SK-N-SH (cell line): ENCODE results near the gene CPT1B. TPM values are rescaled to one million over a fixed set of nuclear protein-coding genes. Genes with fewer than 3 reads are reported as not detected.

ENCODE experiments used
- CTCF ChIA-PET: fragments of 300-600, 350-600 bp; formaldehyde crosslinking; extraction: SDS; loops from one replicate; lab custom pipeline; 2021; lab: Yijun Ruan, JAX
- POLR2A ChIA-PET: fragments of 350-600 bp; sonication (Branson Sonifier 250); formaldehyde crosslinking; extraction: SDS; loops from one replicate; lab custom pipeline; 2020; ENCODE audit warnings: antibody characterized with exemption, inconsistent platforms; lab: Yijun Ruan, JAX
- DNase-seq: peaks from one replicate; pipeline ENCODE4 v3.0.0; 2012
- H2AFZ ChIP-seq: fragments of 200-600 bp; sonication (generic); 2 replicates; pipeline ENCODE4 v1.8.1; 2016; ENCODE audit warnings: antibody characterized with exemption, mild to moderate bottlenecking, low read depth
- H3F3A ChIP-seq: fragments of 200-600 bp; sonication (generic); replicated peaks from 2 replicates; pipeline ENCODE3; 2016; ENCODE audit warnings: antibody characterized with exemption, mild to moderate bottlenecking; ENCODE audit not compliant: insufficient read depth
- H3K27ac ChIP-seq, 2 experiments: fragments of 200-500 bp in 1 of 2; fragments of 200-600 bp in 1 of 2; sonication (Bioruptor generic) in 1 of 2; sonication (generic), shearing (Covaris generic) in 1 of 2; 2 replicates each; pipeline versions ENCODE4 v1.5.1 to v1.6.1; 2014 to 2016; ENCODE audit warnings: low read depth in 2 of 2, inconsistent platforms in 1 of 2, low read length in 1 of 2, mild to moderate bottlenecking in 1 of 2, mixed read lengths in 1 of 2
- H3K27me3 ChIP-seq: fragments of 200-600 bp; sonication (generic), shearing (Covaris generic); 2 replicates; pipeline ENCODE4 v1.6.1; 2016; ENCODE audit warnings: mixed run types; ENCODE audit not compliant: insufficient read depth
- H3K36me3 ChIP-seq, 2 experiments: fragments of 200-500 bp in 1 of 2; fragments of 200-600 bp in 1 of 2; sonication (Bioruptor generic) in 1 of 2; sonication (generic) in 1 of 2; replicated peaks in 1 of 2; 2 replicates each; pipeline versions ENCODE3 to v1.5.1; 2014 to 2016; ENCODE audit warnings: low read length in 1 of 2, mild to moderate bottlenecking in 1 of 2; ENCODE audit not compliant: insufficient read depth in 2 of 2, control insufficient read depth in 1 of 2
- H3K4me1 ChIP-seq, 2 experiments: fragments of 200-500 bp in 1 of 2; fragments of 200-600 bp in 1 of 2; sonication (Bioruptor generic) in 1 of 2; sonication (generic), shearing (Covaris generic) in 1 of 2; 2 replicates each; pipeline versions ENCODE4 v1.5.1 to v1.6.1; 2014 to 2016; ENCODE audit warnings: low read depth in 1 of 2, low read length in 1 of 2, mixed run types in 1 of 2; ENCODE audit not compliant: insufficient read depth in 2 of 2, control insufficient read depth in 1 of 2
- H3K4me2 ChIP-seq: fragments of 200-600 bp; sonication (generic), shearing (Covaris generic); 2 replicates; pipeline ENCODE4 v1.6.1; 2017; ENCODE audit warnings: mixed run types
- H3K4me3 ChIP-seq, 2 experiments: fragments of 200-500 bp in 1 of 2; fragments of 200-600 bp in 1 of 2; sonication (Bioruptor generic) in 1 of 2; sonication (generic), shearing (Covaris generic) in 1 of 2; 2 replicates each; pipeline versions ENCODE4 v1.5.1 to v1.8.1; 2014 to 2016; ENCODE audit warnings: low read depth in 2 of 2, inconsistent platforms in 1 of 2, low read length in 1 of 2, mild to moderate bottlenecking in 1 of 2, mixed read lengths in 1 of 2, moderate library complexity in 1 of 2
- H3K79me2 ChIP-seq: fragments of 200-600 bp; sonication (generic); 2 replicates; pipeline ENCODE4 v1.8.1; 2017; ENCODE audit warnings: mild to moderate bottlenecking; ENCODE audit not compliant: insufficient read depth
- H3K9ac ChIP-seq: fragments of 200-600 bp; sonication (generic); 2 replicates; pipeline ENCODE4 v1.6.1; 2017; ENCODE audit warnings: mixed run types
- H3K9me2 ChIP-seq: fragments of 200-600 bp; sonication (generic); 2 replicates; pipeline ENCODE4 v1.6.1; 2017; ENCODE audit warnings: mixed run types
- H3K9me3 ChIP-seq: fragments of 200-600 bp; sonication (generic); 2 replicates; pipeline ENCODE4 v1.6.1; 2017; ENCODE audit warnings: mixed run types, mild to moderate bottlenecking, moderate library complexity
- H4K20me1 ChIP-seq: fragments of 200-600 bp; sonication (generic); 2 replicates; pipeline ENCODE4 v1.6.1; 2017; ENCODE audit warnings: mild to moderate bottlenecking, mixed run types; ENCODE audit not compliant: insufficient read depth
- FOSL2 ChIP-seq: IDR thresholded peaks from 2 replicates; pipeline ENCODE4 v1.4.0; 2012; ENCODE audit warnings: low read depth, mild to moderate bottlenecking, moderate library complexity, borderline replicate concordance
- FOXJ3 ChIP-seq: sonication (generic); formaldehyde crosslinking; IDR thresholded peaks from 2 replicates; pipeline ENCODE4 v1.5.1; 2020; ENCODE audit warnings: mild to moderate bottlenecking, missing genetic modification reagents
- RCOR1 ChIP-seq: fragments of 150-350 bp; IDR thresholded peaks from 2 replicates; pipeline ENCODE4 v1.6.1; 2017; ENCODE audit warnings: antibody characterized with exemption, low read length
- RFX5 ChIP-seq: IDR thresholded peaks from 2 replicates; pipeline ENCODE4 v1.6.1; 2012; ENCODE audit warnings: mild to moderate bottlenecking, improper control_type of control experiment, low read length
- TEAD4 ChIP-seq: IDR thresholded peaks from 2 replicates; pipeline ENCODE4 v1.4.0; 2012; ENCODE audit warnings: mild to moderate bottlenecking, borderline replicate concordance; ENCODE audit not compliant: insufficient read depth
- WGBS: methylation state at CpG from one replicate; pipeline ENCODE4 v1.1.6; 2017; ENCODE audit warnings: low lambda C conversion rate; 5-methylcytosine and 5-hydroxymethylcytosine counted together
- polyA plus RNA-seq, 3 experiments: library from polyadenylated mRNA; depleted of rRNA; stranded (reverse); fragments of >200 nt; gene quantifications; 2 replicates each; pipeline ENCODE4 v1.2.3, GENCODE V29; 2012
- TF ChIP-seq, protein P1 (sequence below): IDR thresholded peaks from 2 replicates; pipeline ENCODE4 v1.4.0; 2012; ENCODE audit warnings: low read depth, borderline replicate concordance

The CPT1B gene
- polyA plus RNA-seq, 1 of the 3 experiments (the other 2 are of a cell fraction): 33.2 TPM

DNA sequence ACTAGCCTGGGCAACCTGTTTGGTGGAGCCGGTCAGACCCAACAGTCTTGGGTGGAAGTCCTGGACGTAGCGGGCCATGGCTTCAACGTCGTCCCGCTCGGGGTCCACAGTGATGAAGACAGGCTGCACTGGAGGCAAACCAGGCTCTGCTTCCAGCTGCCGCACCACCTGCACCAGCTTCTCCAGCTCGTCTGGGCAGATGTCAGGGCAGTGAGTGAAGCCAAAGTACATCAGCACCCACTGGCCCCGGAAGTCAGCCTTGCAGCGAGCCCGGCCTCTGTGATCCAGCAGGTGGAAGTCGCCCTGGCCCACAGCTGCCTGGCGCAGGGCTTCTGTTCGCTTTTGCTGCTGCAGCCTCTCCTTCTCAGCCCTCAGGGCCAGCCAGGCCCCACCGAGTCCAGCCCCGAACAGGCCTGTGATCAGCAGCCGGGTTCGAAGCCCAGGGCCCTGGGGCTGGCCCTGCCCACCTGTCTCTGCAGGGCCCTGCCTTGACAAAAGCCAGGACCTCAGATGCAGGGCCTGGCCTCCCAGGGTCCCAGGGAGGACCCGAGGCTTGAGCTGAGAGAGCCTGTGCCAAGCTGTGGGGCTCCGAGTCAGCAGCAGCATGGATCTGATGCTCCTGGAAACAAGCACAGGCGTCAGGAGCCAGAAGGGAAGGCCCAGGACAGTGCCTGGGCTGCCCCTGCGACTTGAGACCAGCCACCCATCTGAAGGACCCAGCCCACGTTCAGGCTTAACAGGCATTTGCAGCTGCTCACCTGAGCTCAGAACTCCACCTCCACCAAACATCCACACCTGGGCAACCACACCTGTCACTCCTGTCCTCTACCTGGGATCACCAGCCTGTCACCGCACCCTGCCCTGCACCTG lies 54.2 kb downstream of the CPT1B start:
- Histone ChIP-seq H3K36me3 (peaks cover 7 to 35% of the 10 kb centered on the region in 2 experiments), H3K27me3 (no peaks in the 10 kb centered on the region), H3K79me2 (peaks cover 18% of the 10 kb centered on the region), H3K9ac (peak overlapping the region; percentile 80; the same call in 1 of the 2 replicates), H4K20me1 (peaks cover 8% of the 10 kb centered on the region; the same call in 1 of the 2 replicates), H3F3A (peaks cover 19% of the 10 kb centered on the region), H3K4me2 (peak overlapping the region; percentile 93), H3K9me2 (no peaks in the 10 kb centered on the region), H3K9me3 (no peaks in the 10 kb centered on the region), H3K4me1 (peaks cover 7 to 24% of the 10 kb centered on the region in 2 experiments; a peak in 2 of 4 replicates), H3K4me3 (peak overlapping the region; percentile 80 to 81), H3K27ac (peak overlapping the region in 1 of 2 experiments; percentile 25; a peak in 1 of 4 replicates), H2AFZ (no peak overlapping the region)
- DNase-seq: peak; percentile 52
- WGBS: 85% methylated on average over 15 of the region's 25 CpGs
- ChIA-PET POLR2A (interaction anchor here (0.9 to 2.9 kb wide), 8 partner anchors 8 to 58 kb away, joined by 3 to 12 read pairs (median 6); partner anchors contain the start of genes CHKB, KLHDC7B, LMF2 and NCAPH2), CTCF (interaction anchor here (0.7 to 3.4 kb wide), 7 partner anchors 8 to 58 kb away, joined by 3 to 53 read pairs (median 9); partner anchors contain the start of genes CHKB and SYCE3)
- TF ChIP-seq RFX5 (no peak), FOSL2 (no peak), FOXJ3 (CRISPR knock-in tag) (no peak)
- TF ChIP-seq, protein P1, sequence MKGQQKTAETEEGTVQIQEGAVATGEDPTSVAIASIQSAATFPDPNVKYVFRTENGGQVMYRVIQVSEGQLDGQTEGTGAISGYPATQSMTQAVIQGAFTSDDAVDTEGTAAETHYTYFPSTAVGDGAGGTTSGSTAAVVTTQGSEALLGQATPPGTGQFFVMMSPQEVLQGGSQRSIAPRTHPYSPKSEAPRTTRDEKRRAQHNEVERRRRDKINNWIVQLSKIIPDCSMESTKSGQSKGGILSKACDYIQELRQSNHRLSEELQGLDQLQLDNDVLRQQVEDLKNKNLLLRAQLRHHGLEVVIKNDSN: no peak

DNA sequence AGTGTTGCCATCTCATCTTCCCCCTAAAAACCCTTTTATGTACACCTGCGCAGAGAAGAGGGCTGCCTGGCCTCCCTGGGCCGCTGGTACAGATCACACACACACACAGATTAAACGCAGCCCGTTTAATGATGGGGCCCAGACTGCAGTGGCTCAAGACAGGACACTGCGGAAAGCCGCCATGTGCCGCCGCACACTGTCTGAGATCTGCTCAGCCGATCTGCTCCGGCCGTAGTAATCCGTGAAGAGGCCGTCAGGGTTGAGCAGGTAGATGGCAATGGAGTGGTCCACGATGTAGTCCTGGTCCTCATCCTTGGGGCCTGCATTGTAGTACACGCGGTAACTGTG lies 54.8 kb downstream of the CPT1B start:
- Histone ChIP-seq H3K4me1 (peaks cover 7 to 24% of the 10 kb centered on the region in 2 experiments; a peak in 2 of 4 replicates), H3K9me3 (no peaks in the 10 kb centered on the region), H3K27ac (no peak overlapping the region), H3K4me2 (no peak overlapping the region; the same call in 1 of the 2 replicates), H2AFZ (no peak overlapping the region), H3F3A (peaks cover 16% of the 10 kb centered on the region), H3K36me3 (peaks cover 7 to 39% of the 10 kb centered on the region in 2 experiments), H3K9me2 (no peaks in the 10 kb centered on the region), H4K20me1 (peaks cover 8% of the 10 kb centered on the region; the same call in 1 of the 2 replicates), H3K27me3 (no peaks in the 10 kb centered on the region), H3K9ac (no peak overlapping the region), H3K4me3 (no peak overlapping the region), H3K79me2 (peaks cover 18% of the 10 kb centered on the region)
- POLR2A ChIA-PET: no interaction called here
- CTCF ChIA-PET: interaction anchor here (0.7 to 3.4 kb wide), 3 partner anchors 25 to 48 kb away, joined by 3 to 53 read pairs (median 6); partner anchors contain the start of gene SYCE3
- TF ChIP-seq RCOR1 (no peak), TEAD4 (no peak), RFX5 (no peak)
- 93% methylated on average over 16 of the region's 16 CpGs for WGBS
- no peak for DNase-seq
